Left lung (tissue), 10 donors: ENCODE measurements around the gene DOK7. TPM values are rescaled to one million over a fixed set of nuclear protein-coding genes. Genes with fewer than 3 reads are reported as not detected.
A peak's percentile ranks its signal among the peaks of the same experiment; 100 is the strongest.
"Not testable (repeated sequence)": the region's sequence is repeated elsewhere in the genome, so short reads cannot be mapped to it uniquely, and the experiment has no call there.

Experiments
- ATAC-seq: fragments of 200-7000 bp; cut with Tn5 transposase; one replicate; pipeline ENCODE4 v1.9.1; 2020; ENCODE audit warnings: moderate library complexity
- DNase-seq, 4 donors: peaks; one replicate each; pipeline ENCODE4 v3.0.0-alpha.2; 2013 to 2020
- H3K27ac ChIP-seq, 2 donors: fragments of 200-600 bp; sonication (generic) in 1 of 2; one replicate each; pipeline versions ENCODE4 v1.5.0 to v1.8.0; 2020 to 2021
- H3K27me3 ChIP-seq, 2 donors: fragments of 200-600 bp; sonication (generic) in 1 of 2; one replicate each; pipeline versions ENCODE4 v1.5.0 to v1.8.0; 2020 to 2021
- H3K36me3 ChIP-seq, 2 donors: fragments of 200-600 bp; sonication (generic) in 1 of 2; one replicate each; pipeline versions ENCODE4 v1.5.0 to v1.8.0; 2020 to 2021
- H3K4me1 ChIP-seq, 2 donors: fragments of 200-600 bp; one replicate each; pipeline ENCODE4 v1.8.0; 2021
- H3K4me3 ChIP-seq, 2 donors: fragments of 200-600 bp; sonication (generic) in 1 of 2; one replicate each; pipeline versions ENCODE4 v1.5.0 to v1.8.0; 2020 to 2021; ENCODE audit warnings: mild to moderate bottlenecking in 1 of 2
- H3K9me3 ChIP-seq, 2 donors: fragments of 200-600 bp; sonication (generic) in 1 of 2; one replicate each; pipeline versions ENCODE4 v1.5.0 to v1.8.0; 2020 to 2021
- intact Hi-C, 2 donors: fragments of 100-400 bp; cut with DNase I; formaldehyde crosslinking; loops; one replicate each; pipeline versions ENCODE4 v1.11.2 to v1.14.2; 2022
- polyA plus RNA-seq, 6 donors: library from polyadenylated mRNA; unstranded; fragments of 120-200 nt; gene quantifications; one replicate each; pipeline ENCODE4 v1.2.1, GENCODE V29; 2013; ENCODE audit not compliant: insufficient read length in 6 of 6
- total RNA-seq, 2 donors: library from RNA; stranded (reverse); fragmentation: NEBNext Ultra II Directional; extraction: Animal tissue kit (Norgen Biotek cat#: 25700); gene quantifications; one replicate each; pipeline ENCODE4 v1.2.1, GENCODE V29; 2021
- TF ChIP-seq, protein P1 (sequence below), 2 donors: fragments of 200-600 bp; sonication (generic) in 1 of 2; IDR thresholded peaks; one replicate each; pipeline versions ENCODE4 v1.5.0 to v1.8.0; 2021; ENCODE audit warnings: antibody characterized with exemption in 2 of 2
- donor health status: DM: no; HTN: yes; CAD: no.
- donor health status: DM: no; HTN: no; CAD: no.

The DOK7 gene
- total and polyA plus RNA-seq, 8 donors, result 0.28 to 6.3 (median 1.2) TPM

DNA sequence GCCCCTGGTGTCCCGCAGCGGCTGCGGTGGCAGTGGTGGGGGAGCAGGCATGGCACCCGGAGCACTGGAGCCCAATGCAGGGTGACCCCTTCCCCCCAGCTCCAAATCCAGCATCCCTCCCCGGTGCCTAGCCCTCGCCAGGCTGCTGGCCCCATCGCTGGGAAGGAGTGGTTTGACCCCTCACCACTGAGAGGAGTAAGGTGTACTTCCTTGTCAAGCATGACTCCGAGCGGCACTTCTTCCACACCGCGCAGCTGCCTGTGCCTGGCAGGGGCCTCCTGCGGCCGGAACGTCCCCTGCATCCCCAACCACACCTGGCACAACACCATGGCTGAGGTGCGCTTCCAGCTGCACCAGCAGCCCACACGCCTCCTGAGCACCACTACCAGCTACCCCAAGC, 42.1 kb downstream of the DOK7 start:
- Histone ChIP-seq H3K4me3 (no peak overlapping the region), H3K4me1 (peaks cover 0 to 13% of the 10 kb centered on the region in 2 donors), H3K36me3 (peaks cover 0 to 93% of the 10 kb centered on the region in 2 donors), H3K9me3 (no peaks in the 10 kb centered on the region), H3K27ac (no peak overlapping the region), H3K27me3 (no peaks in the 10 kb centered on the region)
- TF ChIP-seq, protein P1, sequence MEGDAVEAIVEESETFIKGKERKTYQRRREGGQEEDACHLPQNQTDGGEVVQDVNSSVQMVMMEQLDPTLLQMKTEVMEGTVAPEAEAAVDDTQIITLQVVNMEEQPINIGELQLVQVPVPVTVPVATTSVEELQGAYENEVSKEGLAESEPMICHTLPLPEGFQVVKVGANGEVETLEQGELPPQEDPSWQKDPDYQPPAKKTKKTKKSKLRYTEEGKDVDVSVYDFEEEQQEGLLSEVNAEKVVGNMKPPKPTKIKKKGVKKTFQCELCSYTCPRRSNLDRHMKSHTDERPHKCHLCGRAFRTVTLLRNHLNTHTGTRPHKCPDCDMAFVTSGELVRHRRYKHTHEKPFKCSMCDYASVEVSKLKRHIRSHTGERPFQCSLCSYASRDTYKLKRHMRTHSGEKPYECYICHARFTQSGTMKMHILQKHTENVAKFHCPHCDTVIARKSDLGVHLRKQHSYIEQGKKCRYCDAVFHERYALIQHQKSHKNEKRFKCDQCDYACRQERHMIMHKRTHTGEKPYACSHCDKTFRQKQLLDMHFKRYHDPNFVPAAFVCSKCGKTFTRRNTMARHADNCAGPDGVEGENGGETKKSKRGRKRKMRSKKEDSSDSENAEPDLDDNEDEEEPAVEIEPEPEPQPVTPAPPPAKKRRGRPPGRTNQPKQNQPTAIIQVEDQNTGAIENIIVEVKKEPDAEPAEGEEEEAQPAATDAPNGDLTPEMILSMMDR (IDR thresholded peaks at IDR 0.05), result no peak
- ATAC-seq (no peak), DNase-seq (no peak)
- intact Hi-C loops, result no loop called here

DNA sequence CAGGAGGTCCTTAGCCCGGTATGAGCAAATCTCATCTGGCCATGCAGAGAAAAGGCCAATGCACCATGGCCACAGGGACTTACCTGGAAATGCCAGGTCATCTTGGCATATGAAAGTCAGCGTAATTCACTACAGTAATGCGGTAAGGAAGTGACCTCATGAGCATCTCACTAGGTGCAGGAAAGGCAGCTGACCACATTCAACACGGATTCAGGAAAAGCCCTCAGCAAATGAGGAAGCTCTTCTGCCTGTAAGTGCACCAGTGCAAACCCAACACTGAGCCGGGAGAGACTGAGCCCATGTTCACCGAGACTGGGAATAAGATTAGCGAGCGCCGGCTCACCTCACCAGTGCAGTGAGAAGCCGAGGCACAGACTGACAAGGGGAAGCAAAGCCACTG, 45.4 kb downstream of the DOK7 start:
- intact Hi-C loops, result no loop called here
- TF ChIP-seq, protein P1 (IDR thresholded peaks at IDR 0.05), result no peak
- Histone ChIP-seq H3K4me1 (peaks cover 0 to 6% of the 10 kb centered on the region in 2 donors), H3K4me3 (no peak overlapping the region), H3K27ac (peak overlapping the region in 1 of 2 donors; percentile 80), H3K36me3 (peaks cover 0 to 93% of the 10 kb centered on the region in 2 donors), H3K27me3 (no peaks in the 10 kb centered on the region), H3K9me3 (no peaks in the 10 kb centered on the region)
- ATAC-seq (no peak), DNase-seq (peak in 1 of 4 donors; percentile 51)

DNA sequence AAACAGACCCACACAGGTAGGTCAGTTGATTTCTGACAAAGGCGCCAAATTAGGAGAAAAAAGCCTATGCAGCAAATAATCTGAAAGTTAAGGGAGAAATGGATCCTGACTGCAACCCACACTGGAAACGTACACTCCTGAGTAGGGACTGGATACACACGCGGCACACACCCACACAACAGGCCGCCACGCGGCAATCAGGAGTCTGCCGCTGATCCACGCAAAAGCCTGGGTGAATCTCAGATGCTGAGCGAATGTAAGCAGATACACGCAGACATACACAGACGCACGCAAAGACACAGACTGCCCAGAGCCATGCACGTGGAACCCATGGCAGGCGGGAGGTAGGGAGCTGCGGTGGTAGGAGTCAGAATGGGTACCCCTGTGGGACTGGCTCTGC, 47.4 kb downstream of the DOK7 start:
- Histone ChIP-seq H3K27ac (no peak overlapping the region), H3K27me3 (no peaks in the 10 kb centered on the region), H3K4me3 (no peak overlapping the region), H3K36me3 (peaks cover 3 to 93% of the 10 kb centered on the region in 2 donors), H3K4me1 (peaks cover 0 to 6% of the 10 kb centered on the region in 2 donors), H3K9me3 (no peaks in the 10 kb centered on the region)
- DNase-seq (peak in 1 of 4 donors; percentile 44), ATAC-seq (no peak)
- intact Hi-C loops, result no loop called here
- TF ChIP-seq, protein P1 (IDR thresholded peaks at IDR 0.05), result no peak

DNA sequence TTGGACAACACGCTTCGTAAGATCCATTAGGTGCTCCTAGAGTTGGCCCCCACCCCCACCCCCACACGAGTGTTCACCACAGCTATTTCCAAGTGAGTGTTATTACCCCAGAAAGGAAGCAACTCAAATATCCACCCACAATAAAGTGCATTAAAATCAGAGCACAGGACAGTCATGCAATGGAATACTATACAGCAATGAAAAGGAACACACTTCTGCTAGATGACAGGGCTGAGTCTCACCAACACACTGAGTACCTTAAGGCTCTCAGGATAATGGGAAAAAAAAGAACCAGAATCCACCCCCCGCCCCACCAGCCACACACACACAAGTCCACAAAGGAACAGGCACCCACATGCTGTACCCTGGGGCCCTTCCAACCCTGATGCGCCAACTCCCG, 48.1 kb downstream of the DOK7 start:
- ATAC-seq (no peak), DNase-seq (peak in 1 of 4 donors; percentile 24)
- H3K9me3 ChIP-seq, result no peaks in the 10 kb centered on the region
- H3K27ac ChIP-seq, result no peak overlapping the region
- H3K27me3 ChIP-seq, result no peaks in the 10 kb centered on the region
- no peak overlapping the region for H3K4me3 ChIP-seq
- peaks cover 0 to 6% of the 10 kb centered on the region in 2 donors for H3K4me1 ChIP-seq
- TF ChIP-seq, protein P1 (IDR thresholded peaks at IDR 0.05), result no peak
- peaks cover 3 to 93% of the 10 kb centered on the region in 2 donors for H3K36me3 ChIP-seq
- intact Hi-C loops, result no loop called here

DNA sequence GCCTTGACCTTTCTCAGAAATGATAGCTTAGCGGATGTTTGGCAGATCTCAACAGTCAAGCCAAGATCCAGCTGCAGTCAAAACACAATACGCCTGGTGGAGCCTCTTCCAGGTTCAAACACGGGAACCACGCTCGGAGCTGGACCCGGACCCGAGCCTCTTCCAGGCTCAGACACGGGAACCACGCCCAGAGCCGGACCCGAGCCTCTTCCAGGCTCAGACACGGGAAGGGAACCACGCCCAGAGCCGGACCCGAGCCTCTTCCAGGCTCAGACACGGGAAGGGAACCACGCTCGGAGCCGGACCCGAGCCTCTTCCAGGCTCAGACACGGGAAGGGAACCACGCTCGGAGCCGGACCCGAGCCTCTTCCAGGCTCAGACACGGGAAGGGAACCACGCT, 48.5 kb downstream of the DOK7 start:
- H3K9me3 ChIP-seq, H3K4me3 ChIP-seq, H3K27ac ChIP-seq, intact Hi-C loops, ATAC-seq, H3K4me1 ChIP-seq, H3K27me3 ChIP-seq: not testable (repeated sequence)
- H3K36me3 ChIP-seq, result peaks cover 3 to 93% of the 10 kb centered on the region in 2 donors
- DNase-seq, result peak in 1 of 4 donors; percentile 49

DNA sequence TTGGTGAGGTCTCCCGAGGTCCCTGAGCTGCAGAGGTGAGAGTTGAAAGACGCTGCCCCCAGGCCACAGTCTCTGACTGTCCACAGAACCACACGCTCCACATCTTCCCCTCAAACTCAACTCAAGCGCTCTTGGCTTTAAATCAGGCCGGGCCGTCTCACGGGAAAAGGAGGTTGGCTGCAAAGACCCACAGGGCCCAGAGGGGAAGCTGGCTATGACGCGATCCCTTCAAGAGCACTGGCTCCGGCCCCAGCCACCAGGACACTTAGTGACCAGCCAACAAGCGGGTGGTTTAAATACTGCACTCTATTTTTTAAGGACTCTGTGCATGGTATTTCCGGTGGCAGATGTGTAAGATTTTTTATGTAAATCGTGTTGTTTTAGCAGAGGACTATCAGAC, 49.2 kb downstream of the DOK7 start:
- H3K27ac ChIP-seq, result no peak overlapping the region
- DNase-seq (peak in 1 of 4 donors; percentile 63), ATAC-seq (no peak)
- peaks cover 0 to 6% of the 10 kb centered on the region in 2 donors for H3K4me1 ChIP-seq
- H3K36me3 ChIP-seq, result peaks cover 3 to 93% of the 10 kb centered on the region in 2 donors
- TF ChIP-seq, protein P1 (IDR thresholded peaks at IDR 0.05), result no peak
- no peaks in the 10 kb centered on the region for H3K27me3 ChIP-seq
- no peak overlapping the region for H3K4me3 ChIP-seq
- intact Hi-C loops, result no loop called here
- no peaks in the 10 kb centered on the region for H3K9me3 ChIP-seq
